Stimulated activated CD4-positive, alpha-beta T cell treated with anti-CD3 and anti-CD28 coated beads, Interleukin-4, amount 100 ng/mL, for 4 hours (primary cell): Measurements from ENCODE around the gene RAI1.
A peak's percentile ranks its signal among the peaks of the same experiment; 100 is the strongest.

Experiments
- DNase-seq, 2 experiments: peaks; one replicate each; pipeline ENCODE4 v3.0.0-alpha.2; 2020

The RAI1 gene

DNA sequence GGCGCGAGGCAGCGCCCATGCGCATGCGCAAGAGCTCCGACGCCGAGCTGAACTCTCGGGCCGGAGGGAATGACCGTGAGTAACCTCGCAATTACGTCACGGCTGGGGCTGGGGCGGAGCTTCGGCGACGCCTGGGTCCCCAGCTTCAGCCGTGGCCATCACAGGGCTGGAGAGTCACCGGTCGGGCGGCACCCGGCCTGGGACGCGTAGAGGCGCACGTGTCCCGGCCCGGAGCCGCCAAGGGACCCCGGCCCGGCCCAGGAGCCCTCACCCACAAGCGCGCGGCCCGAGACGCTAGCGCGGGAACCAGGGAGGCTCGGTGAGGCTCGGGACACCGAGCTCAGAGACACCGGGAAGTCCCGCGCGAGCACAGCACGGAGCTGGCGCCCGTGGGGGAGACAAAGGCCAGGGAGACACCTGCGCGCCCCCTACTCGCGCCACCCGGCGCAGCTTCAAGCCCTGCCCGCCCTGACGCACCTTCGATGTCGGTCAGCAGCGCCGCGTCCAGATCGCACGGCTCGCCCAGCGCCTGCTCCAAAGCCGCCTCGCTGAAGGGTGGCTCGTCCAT, 155.1 kb downstream of the RAI1 start:
- peak; percentile 94 to 97 for DNase-seq

GRCh38 chr17:17836818-17837379, 155.6 kb downstream of the RAI1 start, which contains the start of gene SREBF1:
Gene SREBF1 (minus strand): TSS chr17:17836986. CDS start chr17:17836817, 169 bp downstream.
- peak; percentile 59 for DNase-seq

- no peak for DNase-seq
Observed at GRCh38 chr17:17837380-17837821, 156.1 kb downstream of the RAI1 start.

DNA sequence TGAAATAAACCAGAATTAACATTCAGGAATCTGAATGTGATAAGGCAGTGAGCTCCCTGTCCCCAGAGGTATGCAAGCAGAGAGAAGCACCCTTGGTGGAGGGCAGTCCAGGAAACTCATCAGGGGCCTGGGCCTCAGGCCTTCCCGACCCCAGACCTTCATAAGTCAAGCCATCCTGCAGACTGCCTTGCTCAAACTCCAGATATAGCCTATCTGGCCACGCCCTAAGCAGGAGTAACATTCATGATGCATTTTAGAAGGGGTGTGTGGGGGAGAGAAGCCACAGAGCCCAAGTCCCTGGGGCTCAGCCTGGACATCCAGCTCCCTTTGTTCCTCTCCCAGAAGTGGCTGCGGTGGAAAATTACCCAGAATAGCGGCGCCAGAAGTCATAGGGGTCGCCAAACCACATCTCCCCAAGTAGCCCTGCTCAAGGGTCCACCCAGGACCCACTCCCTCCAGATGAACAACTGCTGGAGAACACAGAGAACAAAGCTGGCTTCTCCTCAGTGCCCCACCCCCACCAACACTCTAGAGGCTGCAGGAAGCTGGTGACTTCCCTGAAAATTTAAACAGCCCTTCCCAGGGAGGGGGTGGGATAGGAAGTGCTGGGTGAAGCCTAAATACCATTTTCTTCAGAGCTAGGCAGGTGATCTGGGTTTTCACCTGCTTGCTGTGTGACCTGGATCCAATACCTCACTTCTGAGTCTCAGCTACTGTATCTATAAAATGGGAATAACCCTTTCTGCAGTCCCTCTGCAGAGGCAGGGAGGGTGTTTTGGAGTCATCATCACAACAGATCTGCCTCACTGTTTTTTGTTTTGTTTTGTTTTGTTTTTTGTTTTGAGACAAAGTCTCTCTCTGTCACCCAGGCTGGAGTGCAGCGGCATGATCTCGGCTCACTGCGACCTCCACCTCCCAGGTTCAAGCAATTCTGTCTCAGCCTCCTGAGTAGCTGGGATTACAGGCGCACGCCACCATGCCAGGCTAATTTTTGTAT, 157.0 kb downstream of the RAI1 start:
- DNase-seq = no peak

DNA sequence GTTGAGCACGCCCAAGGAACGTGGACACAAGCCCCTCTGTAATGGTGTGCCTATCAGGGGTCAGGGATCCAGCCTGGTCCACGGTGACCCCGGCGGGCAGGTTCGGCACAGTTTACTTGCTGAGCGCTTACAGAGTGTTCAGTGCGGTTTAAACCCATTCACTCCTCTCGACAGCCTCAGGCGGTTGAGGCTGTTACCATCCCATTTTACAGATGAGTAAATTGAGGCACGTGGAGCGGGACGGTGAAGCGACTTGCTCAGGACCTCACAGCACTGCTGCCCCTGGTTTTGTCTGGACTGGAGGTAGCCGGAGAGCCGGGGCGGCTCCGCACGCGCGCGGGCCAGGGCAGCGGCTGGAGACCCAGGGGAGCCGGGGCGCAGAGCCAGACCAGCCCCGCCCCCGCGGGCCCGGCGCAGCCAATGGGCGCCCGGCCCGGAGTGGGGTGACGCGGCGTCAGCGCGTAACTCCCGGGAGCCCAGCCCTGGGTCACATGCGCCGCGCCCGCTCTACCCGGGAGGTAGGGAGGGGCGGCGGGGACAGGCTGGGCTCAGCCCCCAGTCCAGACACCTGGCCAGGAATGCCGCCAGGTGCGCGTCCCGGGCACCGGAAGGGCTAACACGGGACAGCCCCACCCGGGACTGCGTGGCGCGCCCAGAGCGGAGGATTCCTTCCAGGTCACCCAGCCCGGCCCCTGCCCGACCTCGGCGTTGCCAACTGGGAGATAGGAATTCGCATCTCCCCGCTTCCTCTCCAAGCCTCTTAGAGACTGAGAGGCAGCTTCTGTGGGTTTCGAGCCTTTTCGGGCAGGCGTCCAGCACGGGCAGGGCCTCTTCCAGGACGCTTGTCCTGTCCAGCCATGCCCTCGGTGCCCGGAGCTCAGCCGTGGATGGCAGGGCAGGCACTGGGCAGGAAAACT, 158.8 kb downstream of the RAI1 start:
- DNase-seq = peak; percentile 78 to 79

DNA sequence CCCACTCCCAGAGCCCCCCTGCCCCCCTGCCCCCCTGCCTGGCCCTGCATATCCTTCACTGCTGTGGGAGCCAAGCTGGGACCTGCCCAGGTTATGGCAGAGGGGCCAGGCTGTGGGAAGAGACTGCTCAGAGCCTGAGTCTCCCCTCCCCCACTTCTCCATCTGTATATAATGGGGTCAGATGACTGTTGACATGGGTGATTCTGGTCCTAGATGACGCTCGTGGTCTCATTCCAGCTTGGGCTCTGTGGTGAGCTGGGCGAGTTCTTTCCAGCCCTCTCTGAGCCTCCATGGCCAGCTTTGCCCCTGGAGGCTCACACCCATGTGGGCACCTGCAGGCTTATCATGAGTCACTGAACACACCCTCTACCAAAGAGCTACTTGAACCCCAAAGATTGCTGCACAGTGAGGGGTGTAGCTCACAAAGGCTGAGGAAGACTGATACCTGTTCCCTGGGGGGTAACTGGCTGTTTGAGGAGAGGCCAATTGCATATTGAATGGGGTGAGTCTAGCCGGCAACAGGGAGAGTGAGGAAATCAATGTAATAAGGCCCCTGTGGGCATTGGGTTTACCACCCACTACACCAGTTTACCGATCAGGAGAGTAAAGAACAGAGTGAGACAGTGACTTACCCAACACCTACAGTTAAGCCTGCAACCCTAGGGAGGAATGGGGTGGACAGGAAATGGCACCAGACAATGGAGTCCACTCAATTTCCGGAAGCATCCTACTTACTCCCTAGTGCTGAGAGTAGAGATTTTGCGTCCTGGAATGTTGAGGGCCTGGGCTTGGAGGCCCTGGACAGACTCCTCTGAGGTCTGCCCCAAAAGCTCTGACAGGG, 159.7 kb downstream of the RAI1 start:
- DNase-seq = no peak

- no peak for DNase-seq
Observed at GRCh38 chr17:17841601-17842025, 160.4 kb downstream of the RAI1 start.

DNA sequence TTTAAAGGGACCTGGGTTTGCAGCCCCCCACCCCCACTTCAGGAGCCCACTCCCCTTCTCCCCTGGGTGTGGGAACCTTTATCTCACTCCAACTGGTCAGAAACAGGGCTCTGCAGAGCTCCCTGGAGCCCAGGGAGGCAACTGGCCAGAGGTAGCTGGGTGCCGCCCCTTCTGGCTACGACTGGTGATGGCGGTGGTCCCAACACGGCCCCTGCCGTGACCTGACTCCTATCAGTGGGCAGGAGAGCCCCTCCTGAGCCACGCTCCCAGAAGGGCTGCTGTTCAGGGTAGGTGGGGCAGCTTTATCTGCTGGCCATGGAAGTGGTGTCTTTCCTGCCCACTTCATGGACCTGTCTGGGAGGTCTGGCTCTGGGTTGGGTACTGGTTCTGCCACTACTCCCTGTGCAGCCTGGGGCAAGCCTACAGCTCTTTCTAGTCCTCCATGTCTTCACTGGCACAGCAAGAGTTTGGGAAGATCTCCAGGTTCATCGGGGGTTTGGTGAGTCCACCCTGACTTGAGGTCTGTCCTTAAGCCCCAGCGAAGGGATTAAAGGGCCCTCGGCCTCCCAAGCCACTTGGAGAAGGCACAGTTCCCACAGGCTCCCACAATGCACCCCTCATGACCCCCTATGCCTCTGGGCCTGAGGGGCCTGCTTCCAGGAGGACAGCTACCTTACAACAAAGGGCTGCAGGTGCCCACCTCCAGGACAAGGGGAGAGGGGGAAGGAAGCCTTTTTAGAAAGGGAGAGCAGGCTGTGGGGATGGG, 161.0 kb downstream of the RAI1 start:
- no peak for DNase-seq

DNA sequence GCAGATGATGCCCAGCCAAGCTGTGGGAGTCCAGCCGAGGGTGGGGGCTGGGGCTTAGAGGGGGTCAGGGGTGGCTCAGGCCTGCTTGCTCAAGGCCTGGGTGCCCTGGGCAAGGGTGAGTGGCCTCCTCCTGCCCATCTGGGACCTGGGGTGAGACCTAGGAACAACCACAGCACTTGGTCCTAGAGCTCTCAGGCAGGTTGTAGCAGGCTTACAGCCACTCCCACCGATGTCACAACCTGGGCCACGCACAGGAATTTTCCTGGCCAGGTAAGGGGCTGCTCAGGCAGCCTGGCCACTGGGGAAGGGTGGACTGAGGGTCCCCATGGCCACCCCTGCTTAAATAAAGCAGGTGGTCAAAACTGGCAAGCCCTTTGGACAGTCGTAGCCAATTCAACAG, 161.8 kb downstream of the RAI1 start:
- DNase-seq = no peak

- DNase-seq = no peak
Observed at GRCh38 chr17:17844079-17844478, 162.8 kb downstream of the RAI1 start.

GRCh38 chr17:17844500-17844899, 163.2 kb downstream of the RAI1 start:
- no peak for DNase-seq

- DNase-seq = no peak
Observed at GRCh38 chr17:17845046-17845775, 164.0 kb downstream of the RAI1 start.

GRCh38 chr17:17846003-17846402, 164.7 kb downstream of the RAI1 start:
- no peak for DNase-seq

DNA sequence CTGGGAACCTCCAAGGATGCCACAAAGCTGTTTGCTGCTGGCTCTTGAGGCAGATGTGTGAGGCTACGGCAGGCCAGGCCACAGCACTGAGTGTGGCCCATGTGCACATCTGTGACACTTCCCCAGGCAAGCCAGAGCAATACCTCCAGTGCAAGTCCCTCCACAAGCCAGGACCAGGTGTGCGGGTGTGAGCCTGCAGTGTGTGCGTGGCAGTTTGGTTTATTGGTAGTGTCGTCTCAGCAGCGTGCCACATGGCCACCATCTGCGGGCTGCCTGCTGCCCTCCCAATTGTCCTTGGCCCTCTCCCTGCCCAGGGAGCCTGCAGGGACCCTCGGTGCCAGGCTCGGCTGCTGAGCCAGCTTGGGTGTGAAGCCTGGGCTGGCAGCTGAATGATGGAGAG, 165.4 kb downstream of the RAI1 start:
- no peak for DNase-seq

GRCh38 chr17:17847118-17847689, 165.9 kb downstream of the RAI1 start:
- DNase-seq = no peak

GRCh38 chr17:17847726-17848125, 166.5 kb downstream of the RAI1 start:
- DNase-seq = no peak

GRCh38 chr17:17848311-17849082, 167.2 kb downstream of the RAI1 start:
- DNase-seq = no peak

- DNase-seq = peak; percentile 67 to 88
Observed at GRCh38 chr17:17849147-17849820, 168.0 kb downstream of the RAI1 start.
